GM19351 (cell line): ENCODE results near the gene ZFPL1.
A peak's percentile ranks its signal among the peaks of the same experiment; 100 is the strongest.

Source experiments
- ATAC-seq: cut with Tn5 transposase; IDR thresholded peaks from one replicate; pipeline ENCODE4 v1.9.1; 2021; ENCODE audit warnings: mild to moderate bottlenecking, moderate library complexity; ENCODE audit not compliant: unreplicated experiment

ZFPL1 gene

GRCh38 chr11:65083834-65084597 lies at the start of gene ZFPL1, which contains the start of gene CDCA5:
ZFPL1 (plus strand) TSS chr11:65084222; CDS start chr11:65084699, 477 bp downstream.
CDCA5 (minus strand) TSS chr11:65084040; CDS start chr11:65083978, 62 bp downstream.
- ATAC-seq: peak; percentile 80

DNA sequence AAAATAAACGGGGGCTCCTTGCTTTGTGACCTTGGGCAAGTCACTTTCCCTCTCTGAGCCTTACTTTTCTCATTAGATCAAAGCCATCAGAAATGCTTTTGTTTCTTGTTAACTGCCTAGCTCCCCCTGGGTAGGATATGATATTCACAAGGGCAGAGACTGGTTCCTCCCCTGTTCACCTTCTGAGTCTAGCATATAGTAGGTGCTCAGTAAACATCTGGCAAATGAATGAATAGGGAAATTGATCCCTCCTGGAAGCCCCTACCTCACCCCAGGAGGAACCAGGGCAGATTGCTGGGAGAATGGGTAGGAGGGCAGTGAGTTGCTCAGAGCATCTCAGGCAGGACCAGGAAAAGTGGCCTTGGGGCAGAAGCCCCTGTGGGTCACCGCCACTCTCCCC lies 49.6 kb upstream of the ZFPL1 start:
- ATAC-seq: no peak

DNA sequence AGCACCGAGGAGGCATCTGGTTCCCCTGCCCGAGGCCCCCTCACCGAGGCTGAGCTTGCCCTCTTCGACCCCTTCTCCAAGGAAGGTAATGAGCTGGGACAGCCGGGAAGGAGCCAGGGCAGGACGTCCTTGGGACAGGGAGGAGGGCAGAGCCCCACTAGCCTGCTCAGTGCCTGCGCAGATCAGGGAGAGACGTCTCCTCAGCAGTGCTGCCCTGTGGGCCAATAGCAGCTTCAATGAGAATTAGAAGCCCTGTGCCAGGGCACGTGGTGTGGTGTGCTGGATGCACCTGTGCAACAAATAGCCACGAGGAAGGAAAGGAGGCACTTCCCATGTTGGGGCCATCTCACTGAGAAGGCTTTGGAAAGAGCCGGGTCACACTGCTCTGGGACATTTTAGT lies 48.4 kb upstream of the ZFPL1 start:
- no peak for ATAC-seq

- ATAC-seq: no peak
Measured at GRCh38 chr11:65036931-65037330, 47.1 kb upstream of the ZFPL1 start.

DNA sequence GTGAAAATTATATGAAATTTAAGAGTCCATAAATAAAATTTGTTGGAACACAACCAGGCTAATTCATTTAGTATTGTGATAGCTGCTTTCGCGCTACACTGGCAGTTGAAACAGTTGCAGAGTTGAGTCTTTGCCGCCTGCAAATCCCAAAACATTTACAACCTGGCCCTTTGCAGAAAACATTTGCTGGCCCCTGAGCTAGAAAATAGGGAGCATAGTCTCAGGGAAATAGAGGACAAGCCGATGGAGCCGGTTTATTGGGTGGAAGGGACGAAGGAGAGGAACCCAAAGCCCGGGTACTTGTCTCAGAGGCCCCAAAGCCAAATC lies 43.5 kb upstream of the ZFPL1 start:
- ATAC-seq: no peak

DNA sequence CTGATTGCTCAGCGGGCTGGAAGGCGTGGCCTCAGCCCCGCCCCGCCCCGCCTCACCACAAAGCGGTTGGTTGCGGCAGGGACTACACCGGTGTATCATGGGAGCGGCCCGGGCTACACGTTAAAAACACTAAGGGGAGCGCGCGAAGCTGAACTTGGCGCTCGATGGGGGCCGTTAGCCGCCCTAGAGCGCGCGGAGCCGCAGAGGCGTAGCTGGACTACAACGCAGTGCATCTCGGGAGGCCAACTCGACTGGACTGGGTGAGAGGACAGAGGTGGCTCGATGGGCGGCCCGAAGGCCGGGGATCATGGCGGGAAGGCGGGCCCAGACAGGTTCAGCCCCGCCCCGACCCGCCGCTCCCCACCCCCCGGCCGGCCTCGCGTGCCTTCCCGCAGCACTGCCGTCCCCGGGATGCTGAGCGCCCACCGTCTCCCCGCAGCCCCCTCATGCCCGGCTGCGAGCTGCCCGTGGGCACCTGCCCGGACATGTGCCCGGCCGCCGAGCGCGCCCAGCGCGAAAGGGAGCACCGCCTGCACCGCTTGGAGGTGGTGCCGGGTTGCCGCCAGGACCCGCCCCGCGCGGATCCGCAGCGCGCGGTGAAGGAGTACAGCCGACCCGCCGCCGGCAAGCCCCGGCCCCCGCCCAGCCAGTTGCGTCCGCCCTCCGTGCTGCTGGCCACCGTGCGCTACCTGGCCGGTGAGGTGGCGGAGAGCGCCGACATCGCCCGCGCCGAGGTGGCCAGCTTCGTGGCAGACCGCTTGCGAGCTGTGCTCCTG lies 43.0 kb upstream of the ZFPL1 start, which contains the start of gene SAC3D1:
TSS of gene SAC3D1 (plus strand) at position 364 of the 776 bp plus-strand sequence. CDS start at position 447, 83 bp downstream.
- peak; percentile 86 for ATAC-seq

- ATAC-seq: no peak
Measured at GRCh38 chr11:65042891-65043290, 41.1 kb upstream of the ZFPL1 start.

GRCh38 chr11:65043881-65044501 lies 40.0 kb upstream of the ZFPL1 start:
- ATAC-seq: no peak

GRCh38 chr11:65045061-65045460 lies 39.0 kb upstream of the ZFPL1 start:
- ATAC-seq: no peak

DNA sequence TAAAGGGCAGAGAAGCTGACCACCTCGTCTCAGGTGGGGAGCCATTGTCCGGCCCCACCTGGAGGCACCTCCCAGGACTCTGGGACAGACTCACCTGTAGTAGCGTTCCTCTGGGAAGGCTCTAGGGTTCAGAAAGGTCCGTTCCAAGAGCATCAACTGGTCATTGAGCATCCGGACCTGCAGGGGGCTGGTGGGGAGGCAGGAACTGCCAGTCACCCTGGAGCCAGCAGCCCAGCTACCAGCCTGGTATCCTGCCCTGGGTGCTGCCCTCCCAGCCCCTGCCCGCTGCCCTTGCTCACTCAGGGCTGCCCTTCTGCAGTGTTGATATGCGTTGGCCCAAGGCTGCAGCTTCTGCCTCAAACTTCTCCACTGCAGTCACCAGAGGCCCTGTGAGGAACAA lies 38.3 kb upstream of the ZFPL1 start:
- ATAC-seq: no peak

- no peak for ATAC-seq
Measured at GRCh38 chr11:65047581-65048422, 36.2 kb upstream of the ZFPL1 start.

GRCh38 chr11:65051398-65051858 lies 32.6 kb upstream of the ZFPL1 start:
- ATAC-seq: no peak

- no peak for ATAC-seq
Measured at GRCh38 chr11:65053827-65054508, 30.1 kb upstream of the ZFPL1 start.

DNA sequence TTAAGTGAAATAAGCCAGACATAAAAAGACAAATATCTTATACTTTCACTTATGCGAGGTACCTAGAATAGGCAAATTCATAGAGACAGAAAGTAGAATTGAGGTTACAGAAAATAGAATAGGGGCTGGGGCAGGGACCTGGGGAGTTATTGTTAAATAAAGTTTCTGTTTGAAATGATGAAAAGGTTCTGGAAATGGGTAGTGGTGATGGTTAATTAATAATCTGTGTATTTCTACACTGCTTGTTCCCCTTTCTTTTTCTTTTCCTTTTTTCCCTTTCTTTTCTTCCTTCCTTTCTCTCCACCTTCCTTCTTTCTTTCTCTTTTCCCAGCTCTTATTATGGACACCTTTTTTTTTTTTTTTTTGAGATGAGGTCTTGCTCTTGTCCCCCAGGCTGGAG lies 28.5 kb upstream of the ZFPL1 start:
- ATAC-seq: no peak

- ATAC-seq: no peak
Measured at GRCh38 chr11:65056999-65057398, 27.0 kb upstream of the ZFPL1 start.

- ATAC-seq: no peak
Measured at GRCh38 chr11:65057526-65057925, 26.5 kb upstream of the ZFPL1 start.

DNA sequence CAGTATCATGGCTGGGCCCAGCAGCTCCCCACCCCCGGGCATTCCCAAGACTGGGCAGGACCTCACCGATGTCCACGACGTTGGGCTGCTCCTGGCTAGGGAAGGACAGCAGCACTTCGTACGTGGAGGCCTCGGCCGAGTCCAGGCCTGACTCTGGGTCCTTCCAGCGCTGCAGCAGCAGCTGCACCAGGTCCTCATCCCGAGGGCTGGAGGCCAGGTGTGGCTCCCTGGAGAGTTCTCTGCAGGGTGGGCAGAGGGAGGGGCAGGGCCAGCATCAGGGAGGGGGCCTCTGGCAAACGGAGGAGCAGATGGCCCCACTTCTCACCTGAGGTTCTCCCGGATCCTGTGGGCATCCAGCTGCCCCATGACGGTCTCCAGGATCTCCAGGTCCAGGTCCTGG lies 26.0 kb upstream of the ZFPL1 start:
- no peak for ATAC-seq

DNA sequence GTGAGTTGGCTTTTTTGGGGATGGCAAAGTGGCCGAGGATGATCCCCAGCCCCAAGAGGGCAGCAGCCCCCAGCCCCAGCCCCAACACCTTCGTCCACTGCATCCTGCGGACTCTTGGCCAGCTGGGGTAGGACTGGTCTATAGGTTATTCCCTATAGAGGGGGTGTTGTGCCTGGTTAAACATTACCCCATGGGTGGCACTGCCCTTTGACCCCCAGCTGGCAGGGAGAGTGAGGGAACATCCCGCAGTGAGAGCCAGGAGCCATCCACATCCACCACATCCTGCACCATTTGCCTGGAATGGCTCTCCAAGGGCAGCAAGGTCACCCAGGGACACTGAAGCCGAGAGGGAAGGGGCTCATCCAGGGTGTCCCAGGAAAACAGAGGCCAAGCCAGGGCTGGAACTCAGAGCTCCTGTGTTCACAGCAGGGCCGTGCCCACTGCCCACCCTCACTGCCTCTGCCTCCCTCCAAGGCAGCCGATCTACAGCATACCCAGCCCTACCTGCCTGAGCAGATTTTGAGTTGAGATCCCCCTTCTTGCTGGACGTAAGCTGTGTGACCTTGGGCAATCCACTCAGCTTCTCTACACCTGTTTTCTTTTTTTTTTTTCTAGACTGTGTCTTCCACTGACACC lies 25.5 kb upstream of the ZFPL1 start, which contains the start of gene NAALADL1:
TSS of gene NAALADL1 (minus strand) at position 135 of the 636 bp plus-strand sequence. CDS start at position 103, 32 bp downstream.
- no peak for ATAC-seq

DNA sequence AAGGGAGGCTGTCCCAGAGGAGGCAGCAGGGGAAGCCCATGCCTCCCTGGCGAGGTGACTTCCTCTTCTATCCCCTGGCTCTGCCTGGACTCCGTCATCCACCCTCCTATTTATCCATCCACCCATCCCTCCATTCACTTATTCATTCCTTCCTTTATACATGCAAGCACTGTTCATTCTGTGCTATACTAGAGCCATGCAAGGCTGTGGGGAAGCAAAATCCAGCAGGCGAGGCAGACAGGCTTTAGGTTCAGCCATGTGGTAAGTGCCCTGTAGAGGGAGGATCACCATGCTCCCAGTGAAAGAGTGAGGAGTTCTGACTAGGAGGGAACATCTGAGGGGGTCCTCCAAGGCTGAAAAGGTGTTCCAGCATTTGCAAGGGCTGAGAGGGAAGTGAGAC lies 24.5 kb upstream of the ZFPL1 start:
- no peak for ATAC-seq
